ENCODE results near the gene TMCO1. TPM values are rescaled to one million over a fixed set of nuclear protein-coding genes. Genes with fewer than 3 reads are reported as not detected.

Gene TMCO1, protein sequence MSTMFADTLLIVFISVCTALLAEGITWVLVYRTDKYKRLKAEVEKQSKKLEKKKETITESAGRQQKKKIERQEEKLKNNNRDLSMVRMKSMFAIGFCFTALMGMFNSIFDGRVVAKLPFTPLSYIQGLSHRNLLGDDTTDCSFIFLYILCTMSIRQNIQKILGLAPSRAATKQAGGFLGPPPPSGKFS
- 10 to 100 TPM; 10.5 to 82.4 (median 55.8) TPM for total RNA-seq

DNA sequence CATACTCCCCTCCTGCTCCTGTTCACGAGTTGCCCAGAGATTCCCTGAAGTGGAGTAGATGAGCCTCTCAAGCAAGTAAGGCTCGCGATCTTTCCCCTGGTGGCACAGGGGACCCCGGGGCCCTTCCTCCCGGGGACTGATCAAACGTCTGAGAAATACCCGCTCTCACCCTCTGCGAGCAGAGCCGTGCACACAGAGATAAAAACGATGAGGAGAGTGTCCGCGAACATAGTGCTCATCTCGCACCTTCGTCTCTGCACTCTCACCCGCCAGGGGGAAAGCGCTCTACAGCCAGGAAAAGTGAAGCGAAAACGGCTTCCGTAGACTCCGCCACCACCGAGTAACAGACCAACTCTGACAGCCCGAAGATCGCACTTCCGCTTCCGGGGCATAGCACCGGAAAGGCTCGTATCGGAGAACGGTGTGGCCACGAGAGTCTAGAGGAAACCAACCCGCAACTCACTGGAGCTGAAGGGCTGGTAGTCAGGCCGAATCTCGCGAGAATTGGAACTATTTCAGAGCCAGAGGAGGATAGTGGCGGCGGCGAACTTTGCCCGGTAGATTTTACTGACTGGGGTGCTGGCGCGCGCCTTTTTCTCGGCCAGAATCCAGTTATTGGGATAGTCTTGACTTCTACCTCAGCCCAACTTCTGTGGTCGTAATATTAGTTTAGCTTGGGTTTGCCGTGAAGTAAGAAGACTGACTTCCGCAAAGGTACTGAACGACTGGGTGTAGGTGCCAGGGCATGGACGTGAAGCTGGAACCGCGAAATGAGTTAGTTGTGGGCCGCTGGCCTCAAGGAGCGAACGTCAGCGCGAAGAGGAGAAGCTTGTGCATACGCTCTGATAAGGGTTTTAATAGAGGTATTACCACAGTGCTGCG, at the start of gene TMCO1:
Gene TMCO1 (minus strand): TSS at position 356 of the 882 bp plus-strand sequence. CDS start 117 bp downstream, at position 239.
- H3K9me3 ChIP-seq, result no peaks in the 10 kb centered on the region
- H3K4me1 ChIP-seq, result peaks cover 22 to 43% (median 25%) of the 10 kb centered on the region in 4 donors
- DNase-seq (peak; percentile 17 to 98), ATAC-seq (ENCODE audit: low FRiP score in 2 of 2) (peak; percentile 99 to 100)
- 1% methylated on average over 36 to 56 of the region's 56 CpGs for WGBS, 2 donors
- no peaks in the 10 kb centered on the region for H3K27me3 ChIP-seq
- TF ChIP-seq POLR2A (IDR thresholded peaks at IDR 0.05) (peak in 3 of 4 donors; percentile 37 to 80 (median 65)), CTCF (IDR thresholded peaks at IDR 0.05) (peak in 3 of 6 experiments; percentile 33 to 54 (median 35)), EP300 (IDR thresholded peaks at IDR 0.05) (peak in 1 of 4 donors; percentile 22), POLR2AphosphoS5 (IDR thresholded peaks at IDR 0.05) (peak; percentile 88 to 91)
- peaks cover 5 to 36% (median 13%) of the 10 kb centered on the region in 4 donors for H3K36me3 ChIP-seq
- peak within 1 kb of the TSS; percentile 85 to 91 (median 88) for H3K27ac ChIP-seq
- H3K4me3 ChIP-seq, result peak within 1 kb of the TSS; percentile 56 to 88 (median 67)

DNA sequence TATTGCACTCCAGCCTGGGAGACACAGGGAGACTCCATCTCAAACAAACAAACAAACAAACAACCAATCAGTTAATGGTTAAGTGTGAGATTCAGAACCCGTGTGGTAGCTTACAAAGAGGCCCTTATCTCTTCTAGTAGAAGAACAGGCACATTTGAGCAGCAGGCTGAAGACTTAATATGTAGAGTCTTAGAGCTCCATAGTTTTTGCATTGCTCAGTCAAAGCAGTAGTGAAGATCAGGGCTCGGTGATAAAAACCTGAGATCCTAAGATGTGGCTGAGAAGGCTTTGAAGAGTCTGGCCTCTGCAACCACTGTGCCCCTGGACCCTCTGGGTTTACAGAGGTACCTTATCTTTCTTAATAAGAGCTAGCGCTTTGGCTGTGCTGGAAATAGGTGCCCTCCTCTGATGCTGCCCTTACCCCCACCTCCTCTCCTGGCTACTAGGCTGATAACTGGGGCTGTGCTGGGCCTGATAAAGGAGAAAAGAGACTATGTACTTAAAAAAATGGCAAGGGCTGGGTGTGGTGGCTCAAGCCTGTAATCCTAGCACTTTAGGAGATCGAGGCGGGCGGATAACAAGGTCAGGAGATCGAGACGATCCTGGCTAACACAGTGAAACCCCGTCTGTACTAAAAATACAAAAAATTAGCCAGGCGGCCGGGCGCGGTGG, 48.3 kb upstream of the TMCO1 start:
- no peak for TF ChIP-seq CTCF (IDR thresholded peaks at IDR 0.05)
- TF ChIP-seq POLR2AphosphoS5 (IDR thresholded peaks at IDR 0.05), result no peak
- no peak for TF ChIP-seq EP300 (IDR thresholded peaks at IDR 0.05)
- TF ChIP-seq POLR2A (IDR thresholded peaks at IDR 0.05), result no peak

DNA sequence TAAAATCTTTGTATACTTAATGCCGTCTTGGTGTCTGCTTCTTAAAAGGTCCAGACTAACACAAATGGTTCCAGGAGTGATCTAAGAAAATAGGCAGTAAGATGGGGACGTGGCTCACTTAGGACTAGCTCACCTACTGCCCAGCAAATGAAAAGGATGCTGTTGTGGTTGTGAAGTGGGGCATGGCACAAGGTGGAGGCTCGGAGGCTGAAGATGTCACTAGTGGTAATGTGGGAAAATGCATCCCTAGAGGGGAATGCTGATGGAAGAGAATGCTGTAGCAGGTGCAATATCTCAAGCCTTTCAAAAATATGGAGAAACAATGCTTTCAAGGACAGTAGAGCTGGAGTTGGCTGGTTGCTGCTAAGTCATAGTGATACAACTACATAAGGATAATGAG, 47.5 kb upstream of the TMCO1 start:
- Histone ChIP-seq H3K4me1 (no peaks in the 10 kb centered on the region), H3K27ac (no peak overlapping the region), H3K27me3 (no peaks in the 10 kb centered on the region), H3K9me3 (peaks cover 0 to 8% (median 8%) of the 10 kb centered on the region in 4 donors), H3K36me3 (no peaks in the 10 kb centered on the region), H3K4me3 (no peak overlapping the region)
- TF ChIP-seq EP300 (IDR thresholded peaks at IDR 0.05) (no peak), CTCF (IDR thresholded peaks at IDR 0.05) (no peak), POLR2AphosphoS5 (IDR thresholded peaks at IDR 0.05) (no peak), POLR2A (IDR thresholded peaks at IDR 0.05) (no peak)
- no peak for ATAC-seq (ENCODE audit: low FRiP score in 2 of 2)
- 58 to 71% methylated on average over 3 of the region's 3 CpGs for WGBS, 2 donors
- DNase-seq, result no peak

More for the DNA sequence above, 48.3 kb upstream of the TMCO1 start:
- no peaks in the 10 kb centered on the region for H3K27me3 ChIP-seq
- H3K27ac ChIP-seq, result no peak overlapping the region
- ATAC-seq (ENCODE audit: low FRiP score in 2 of 2), result no peak
- peaks cover 0 to 8% (median 8%) of the 10 kb centered on the region in 4 donors for H3K9me3 ChIP-seq
- DNase-seq, result no peak
- no peaks in the 10 kb centered on the region for H3K36me3 ChIP-seq
- 83 to 88% methylated on average over 13 of the region's 13 CpGs for WGBS, 2 donors
- no peak overlapping the region for H3K4me3 ChIP-seq
- H3K4me1 ChIP-seq, result no peaks in the 10 kb centered on the region

- Histone ChIP-seq H3K4me3 (no peak overlapping the region), H3K4me1 (no peaks in the 10 kb centered on the region), H3K36me3 (no peaks in the 10 kb centered on the region), H3K27me3 (no peaks in the 10 kb centered on the region), H3K27ac (no peak overlapping the region), H3K9me3 (peaks cover 0 to 8% (median 8%) of the 10 kb centered on the region in 4 donors)
- 50 to 67% methylated on average over 3 of the region's 3 CpGs for WGBS, 2 donors
- ATAC-seq (ENCODE audit: low FRiP score in 2 of 2) (peak in 1 of 2 donors; percentile 31), DNase-seq (no peak)
- TF ChIP-seq EP300 (IDR thresholded peaks at IDR 0.05), result no peak
- no peak for TF ChIP-seq POLR2A (IDR thresholded peaks at IDR 0.05)
- no peak for TF ChIP-seq CTCF (IDR thresholded peaks at IDR 0.05)
- TF ChIP-seq POLR2AphosphoS5 (IDR thresholded peaks at IDR 0.05), result no peak
Measured at GRCh38 chr1:165815725-165816124, 47.1 kb upstream of the TMCO1 start.

All from upper lobe of left lung (tissue), 6 donors.